Activated naive CD4-positive, alpha-beta T cell treated with anti-CD3 and anti-CD28 coated beads for 36 hours (primary cell): ENCODE data around the gene CHCHD5. TPM values are rescaled to one million over a fixed set of nuclear protein-coding genes. Genes with fewer than 3 reads are reported as not detected.
"Not testable (repeated sequence)": the region's sequence is repeated elsewhere in the genome, so short reads cannot be mapped to it uniquely, and the experiment has no call there.

Source experiments
- CTCF ChIA-PET: fragments of 350-600 bp; sonication (Branson Sonifier 250); formaldehyde crosslinking; loops from one replicate; lab custom pipeline; 2021; ENCODE audit warnings: antibody characterized with exemption; lab: Charles Lee
- DNase-seq: peaks from one replicate; pipeline ENCODE4 v3.0.0-alpha.2; 2020
- H3K27ac Mint-ChIP-seq: one replicate; pipeline ENCODE4 v1.8.0; 2021; ENCODE audit warnings: mild to moderate bottlenecking, mixed read lengths
- H3K27me3 Mint-ChIP-seq: one replicate; pipeline ENCODE4 v1.8.0; 2021; ENCODE audit warnings: low read depth, mixed read lengths
- H3K36me3 Mint-ChIP-seq: one replicate; pipeline ENCODE4 v1.8.0; 2021; ENCODE audit warnings: low read depth, mixed read lengths
- H3K4me1 Mint-ChIP-seq: one replicate; pipeline ENCODE4 v1.8.0; 2021; ENCODE audit warnings: low read depth, mixed read lengths
- H3K4me3 Mint-ChIP-seq: one replicate; pipeline ENCODE4 v1.8.0; 2021; ENCODE audit warnings: mild to moderate bottlenecking, moderate library complexity, mixed read lengths
- H3K9me3 Mint-ChIP-seq: one replicate; pipeline ENCODE4 v1.8.0; 2021; ENCODE audit warnings: mixed read lengths
- intact Hi-C: fragments of 100-400 bp; cut with micrococcal nuclease; formaldehyde crosslinking; loops from one replicate; pipeline ENCODE4 v1.15.1; 2023
- total RNA-seq, 2 experiments: library from RNA; stranded (reverse); gene quantifications; one replicate each; pipeline ENCODE4 v1.2.3, GENCODE V29; 2021

CHCHD5 gene
- total RNA-seq, 2 experiments from 2014 or later, result 40.3 to 43.5 TPM

- H3K27me3 Mint-ChIP-seq, H3K4me3 Mint-ChIP-seq, H3K9me3 Mint-ChIP-seq, H3K4me1 Mint-ChIP-seq, DNase-seq, CTCF ChIA-PET, H3K27ac Mint-ChIP-seq, intact Hi-C loops: not testable (repeated sequence)
- peaks cover 57% of the 10 kb centered on the region for H3K36me3 Mint-ChIP-seq
These were observed 17.9 kb upstream of the CHCHD5 start for GRCh38 chr2:112566508-112566907.

DNA sequence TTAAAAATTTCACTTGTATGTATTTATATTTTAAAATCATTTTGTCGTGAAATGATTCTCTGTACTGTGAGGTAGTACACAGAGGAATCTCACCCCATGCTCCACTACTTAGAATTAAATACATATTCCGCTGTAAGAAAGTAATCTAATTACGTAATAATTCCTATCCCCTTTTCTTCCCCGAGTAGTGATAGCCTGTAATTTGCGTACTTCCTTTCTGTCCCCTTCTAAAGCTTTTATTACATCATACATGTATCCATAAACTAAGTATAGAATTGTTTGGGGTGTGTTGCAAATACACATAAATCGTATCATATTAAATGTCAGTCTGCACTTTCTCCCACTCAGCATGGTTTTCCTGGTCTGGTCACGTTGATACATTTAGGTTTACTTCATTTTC, 12.4 kb upstream of the CHCHD5 start:
- Mint-ChIP-seq H3K27ac (no peak overlapping the region), H3K4me1 (no peaks in the 10 kb centered on the region), H3K36me3 (peaks cover 70% of the 10 kb centered on the region), H3K27me3 (no peaks in the 10 kb centered on the region), H3K4me3 (no peak overlapping the region), H3K9me3 (no peaks in the 10 kb centered on the region)
- no peak for DNase-seq
- intact Hi-C loops, result no loop called here
- CTCF ChIA-PET, result no interaction called here

- peaks cover 27% of the 10 kb centered on the region for H3K36me3 Mint-ChIP-seq
- no peak overlapping the region for H3K4me3 Mint-ChIP-seq
- no peaks in the 10 kb centered on the region for H3K27me3 Mint-ChIP-seq
- no peaks in the 10 kb centered on the region for H3K9me3 Mint-ChIP-seq
- intact Hi-C loops, result no loop called here
- H3K27ac Mint-ChIP-seq, result no peak overlapping the region
- no peak for DNase-seq
- H3K4me1 Mint-ChIP-seq, result peaks cover 4% of the 10 kb centered on the region
- CTCF ChIA-PET, result interaction anchor here (0.7 kb wide), 2 partner anchors 49 to 97 kb away, joined by 5 read pairs; no protein-coding TSS in a partner anchor
These were observed 6.7 kb upstream of the CHCHD5 start for GRCh38 chr2:112577756-112578155.

DNA sequence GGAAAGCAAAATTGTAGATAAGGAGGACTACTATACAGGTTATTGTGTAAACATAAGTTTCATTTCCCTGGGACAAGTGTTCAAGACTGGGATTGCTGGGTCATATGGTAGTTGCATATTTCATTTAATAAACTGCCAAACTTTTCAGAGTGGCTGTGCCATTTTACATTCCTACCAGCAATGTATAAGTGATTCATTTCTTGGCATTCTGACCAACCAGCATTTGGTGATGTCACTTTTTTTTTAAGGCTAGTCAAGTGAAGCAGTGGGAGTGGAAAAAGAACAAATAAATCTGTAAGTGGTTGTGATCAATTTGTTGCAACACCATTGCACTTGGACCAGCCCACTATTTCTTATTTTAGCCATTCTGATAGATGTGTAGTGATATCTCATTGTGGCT, 5.2 kb upstream of the CHCHD5 start:
- DNase-seq, result no peak
- intact Hi-C loops, result no loop called here
- Mint-ChIP-seq H3K27me3 (no peaks in the 10 kb centered on the region), H3K27ac (no peak overlapping the region), H3K9me3 (no peaks in the 10 kb centered on the region), H3K4me3 (no peak overlapping the region), H3K36me3 (peaks cover 19% of the 10 kb centered on the region), H3K4me1 (peaks cover 13% of the 10 kb centered on the region)
- CTCF ChIA-PET, result no interaction called here

DNA sequence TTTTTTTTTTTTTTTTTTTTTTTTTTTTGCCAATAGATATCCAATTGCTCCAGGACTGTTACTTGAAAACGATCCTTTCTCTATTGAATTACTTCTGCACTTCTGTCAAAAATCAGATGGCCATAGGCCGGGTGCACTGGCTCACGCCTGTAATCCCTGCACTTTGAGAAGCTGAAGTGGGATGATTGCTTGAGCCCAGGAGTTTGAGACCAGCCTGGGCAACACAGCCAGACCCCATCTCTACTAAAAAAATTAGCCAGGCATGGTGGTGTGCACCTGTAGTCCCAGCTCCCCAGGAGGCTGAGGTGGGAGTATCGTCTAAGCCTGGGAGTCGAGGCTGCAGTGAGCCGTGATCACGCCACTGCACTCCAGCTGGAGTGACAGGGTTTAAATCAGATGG, 4.3 kb upstream of the CHCHD5 start:
- Mint-ChIP-seq H3K27ac (no peak overlapping the region), H3K4me3 (no peak overlapping the region), H3K9me3 (no peaks in the 10 kb centered on the region), H3K36me3 (peaks cover 12% of the 10 kb centered on the region), H3K27me3 (no peaks in the 10 kb centered on the region), H3K4me1 (peaks cover 17% of the 10 kb centered on the region)
- CTCF ChIA-PET, result no interaction called here
- intact Hi-C loops, result no loop called here
- DNase-seq, result no peak

DNA sequence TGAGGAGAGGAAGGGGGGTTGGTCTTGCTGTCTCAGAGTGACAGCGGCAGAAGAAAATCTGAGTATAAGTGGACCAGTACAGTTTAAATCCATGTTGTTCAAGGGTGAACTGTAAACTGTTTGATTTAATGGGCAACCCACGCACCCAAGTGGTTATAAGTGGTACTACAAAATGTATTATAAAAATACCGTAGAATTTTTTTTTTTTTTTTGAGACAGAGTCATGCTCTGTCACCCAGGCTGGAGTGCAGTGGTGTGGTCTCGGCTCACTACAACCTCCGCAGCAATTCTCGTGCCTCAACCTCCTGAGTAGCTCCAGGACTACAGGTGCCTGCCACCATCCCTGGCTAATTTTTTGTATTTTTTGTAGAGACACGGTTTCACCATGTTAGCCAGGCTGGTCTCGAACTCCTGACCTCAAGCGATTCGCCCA, 2.1 kb upstream of the CHCHD5 start:
- CTCF ChIA-PET, result interaction anchor here (0.7 to 1.5 kb wide), 6 partner anchors 9 to 379 kb away, joined by 3 to 8 read pairs (median 4); no protein-coding TSS in a partner anchor
- Mint-ChIP-seq H3K27ac (no peak overlapping the region), H3K27me3 (no peaks in the 10 kb centered on the region), H3K4me1 (peaks cover 26% of the 10 kb centered on the region), H3K9me3 (no peaks in the 10 kb centered on the region), H3K4me3 (peak overlapping the region; percentile 7), H3K36me3 (peaks cover 3% of the 10 kb centered on the region)
- intact Hi-C loops, result loop anchor here (1.0 kb wide), 2 partner anchors 323 to 461 kb away; no protein-coding TSS in a partner anchor
- DNase-seq, result peak; percentile 38

DNA sequence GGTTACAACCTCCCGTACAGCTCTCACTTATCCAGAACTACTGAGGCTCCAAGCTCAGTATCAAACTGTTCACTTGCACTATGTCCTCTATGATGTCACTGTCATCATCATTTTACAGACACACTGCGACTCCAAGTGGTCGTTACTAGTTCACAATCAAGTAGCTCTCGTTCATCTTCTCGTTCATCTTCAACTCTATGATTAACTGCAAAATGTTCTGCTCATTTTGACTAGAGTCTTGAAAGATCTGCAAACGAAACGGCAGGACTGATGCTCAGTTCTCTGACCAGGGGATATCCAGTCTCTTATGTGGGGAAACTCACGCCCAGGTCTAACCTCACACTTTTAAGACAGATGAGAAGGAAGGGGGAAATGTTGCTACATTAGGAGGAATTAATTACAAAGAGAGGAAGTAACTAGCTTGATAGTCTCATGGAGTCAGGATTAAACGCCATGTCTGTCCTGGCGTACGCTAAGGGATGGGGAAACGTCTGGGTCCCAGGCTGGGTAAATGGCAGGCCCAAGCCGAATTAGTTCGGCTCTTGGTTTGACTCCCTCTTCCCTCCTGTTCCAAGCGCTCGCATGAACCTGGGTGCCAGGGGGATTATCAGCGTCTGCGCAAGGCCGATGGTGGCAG, 794 bp upstream of the CHCHD5 start:
- Mint-ChIP-seq H3K36me3 (peaks cover 8% of the 10 kb centered on the region), H3K27me3 (no peaks in the 10 kb centered on the region), H3K4me1 (peaks cover 26% of the 10 kb centered on the region), H3K27ac (peak overlapping the region; percentile 96), H3K9me3 (no peaks in the 10 kb centered on the region), H3K4me3 (peak overlapping the region; percentile 98)
- CTCF ChIA-PET, result interaction anchor here (0.6 to 2.5 kb wide), 8 partner anchors 16 to 327 kb away, joined by 3 to 23 read pairs (median 3); no protein-coding TSS in a partner anchor
- intact Hi-C loops, result loop anchor here (1.0 to 2.0 kb wide), 10 partner anchors 41 to 699 kb away; partner anchors contain the start of genes ANAPC1, POLR1B, SLC20A1 and TMEM87B
- DNase-seq, result peak; percentile 23

DNA sequence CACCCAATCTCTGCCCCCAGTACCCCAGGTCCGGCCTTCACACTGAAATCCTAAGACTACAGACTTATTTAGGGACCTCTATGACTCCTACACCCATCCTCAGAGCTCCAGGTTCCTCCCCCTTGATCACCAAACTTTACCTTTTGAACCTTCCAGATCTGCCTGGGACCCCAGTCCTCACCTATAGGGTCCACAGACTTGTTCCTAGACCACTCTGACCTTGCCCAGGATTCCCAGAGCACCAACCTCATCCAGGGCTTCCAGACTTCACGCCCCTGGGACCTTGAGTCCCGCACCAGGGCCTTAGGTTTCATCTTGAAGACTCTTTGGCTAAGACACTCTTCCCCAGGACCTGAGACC, 462 bp downstream of the CHCHD5 start:
- intact Hi-C loops, result loop anchor here (1.0 to 2.0 kb wide), 10 partner anchors 39 to 701 kb away; partner anchors contain the start of genes ANAPC1, POLR1B, SLC20A1 and TMEM87B
- no peaks in the 10 kb centered on the region for H3K27me3 Mint-ChIP-seq
- peaks cover 26% of the 10 kb centered on the region for H3K4me1 Mint-ChIP-seq
- DNase-seq, result no peak
- peak overlapping the region; percentile 98 for H3K4me3 Mint-ChIP-seq
- peak overlapping the region; percentile 96 for H3K27ac Mint-ChIP-seq
- peaks cover 11% of the 10 kb centered on the region for H3K36me3 Mint-ChIP-seq
- CTCF ChIA-PET, result interaction anchor here (0.7 to 2.9 kb wide), 7 partner anchors 15 to 521 kb away, joined by 3 to 23 read pairs (median 3); no protein-coding TSS in a partner anchor
- H3K9me3 Mint-ChIP-seq, result no peaks in the 10 kb centered on the region

GRCh38 chr2:112585400-112585799, 991 bp downstream of the CHCHD5 start:
- H3K27me3 Mint-ChIP-seq, result no peaks in the 10 kb centered on the region
- peaks cover 26% of the 10 kb centered on the region for H3K4me1 Mint-ChIP-seq
- H3K36me3 Mint-ChIP-seq, result peaks cover 11% of the 10 kb centered on the region
- intact Hi-C loops, result loop anchor here (2.0 kb wide), 1 partner anchor 531 kb away; the partner anchor contains the start of gene TMEM87B
- CTCF ChIA-PET, result interaction anchor here (0.7 to 2.9 kb wide), 4 partner anchors 14 to 141 kb away, joined by 3 to 23 read pairs (median 8); no protein-coding TSS in a partner anchor
- no peak for DNase-seq
- H3K27ac Mint-ChIP-seq, result peak overlapping the region; percentile 96
- no peaks in the 10 kb centered on the region for H3K9me3 Mint-ChIP-seq
- H3K4me3 Mint-ChIP-seq, result peak overlapping the region; percentile 98

DNA sequence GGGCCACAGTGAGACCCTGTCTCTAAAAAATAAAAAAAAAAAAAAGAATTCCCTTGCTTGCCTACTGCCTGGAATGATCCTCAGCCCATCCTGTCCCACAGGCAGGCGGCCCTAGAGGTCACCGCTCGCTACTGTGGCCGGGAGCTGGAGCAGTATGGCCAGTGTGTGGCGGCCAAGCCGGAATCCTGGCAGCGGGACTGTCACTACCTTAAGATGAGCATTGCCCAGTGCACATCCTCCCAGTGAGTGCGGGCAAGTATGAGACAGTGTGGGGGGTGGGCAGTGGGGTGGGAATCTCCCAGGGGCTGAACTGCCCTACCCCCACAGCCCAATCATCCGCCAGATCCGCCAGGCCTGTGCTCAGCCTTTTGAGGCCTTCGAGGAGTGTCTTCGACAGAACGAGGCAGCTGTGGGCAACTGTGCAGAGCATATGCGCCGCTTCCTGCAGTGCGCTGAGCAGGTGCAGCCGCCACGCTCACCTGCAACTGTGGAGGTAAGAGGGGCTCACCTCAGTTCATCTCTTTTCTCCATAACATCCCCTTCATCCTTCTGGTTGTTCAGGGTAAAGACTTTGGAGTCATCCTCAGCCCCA, 1.6 kb downstream of the CHCHD5 start:
- intact Hi-C loops, result loop anchor here (2.0 kb wide), 1 partner anchor 531 kb away; the partner anchor contains the start of gene TMEM87B
- H3K27me3 Mint-ChIP-seq, result no peaks in the 10 kb centered on the region
- H3K4me1 Mint-ChIP-seq, result peaks cover 26% of the 10 kb centered on the region
- CTCF ChIA-PET, result interaction anchor here (2.5 to 2.9 kb wide), 2 partner anchors 13 to 140 kb away, joined by 13 to 23 read pairs; no protein-coding TSS in a partner anchor
- H3K9me3 Mint-ChIP-seq, result no peaks in the 10 kb centered on the region
- H3K4me3 Mint-ChIP-seq, result peak overlapping the region; percentile 2
- DNase-seq, result no peak
- no peak overlapping the region for H3K27ac Mint-ChIP-seq
- peaks cover 11% of the 10 kb centered on the region for H3K36me3 Mint-ChIP-seq

GRCh38 chr2:112588611-112589045, 4.2 kb downstream of the CHCHD5 start:
- no peaks in the 10 kb centered on the region for H3K9me3 Mint-ChIP-seq
- H3K36me3 Mint-ChIP-seq, result peaks cover 11% of the 10 kb centered on the region
- no peak overlapping the region for H3K4me3 Mint-ChIP-seq
- no peaks in the 10 kb centered on the region for H3K27me3 Mint-ChIP-seq
- peaks cover 14% of the 10 kb centered on the region for H3K4me1 Mint-ChIP-seq
- intact Hi-C loops, result no loop called here
- DNase-seq, result no peak
- H3K27ac Mint-ChIP-seq, result no peak overlapping the region
- CTCF ChIA-PET, result no interaction called here

DNA sequence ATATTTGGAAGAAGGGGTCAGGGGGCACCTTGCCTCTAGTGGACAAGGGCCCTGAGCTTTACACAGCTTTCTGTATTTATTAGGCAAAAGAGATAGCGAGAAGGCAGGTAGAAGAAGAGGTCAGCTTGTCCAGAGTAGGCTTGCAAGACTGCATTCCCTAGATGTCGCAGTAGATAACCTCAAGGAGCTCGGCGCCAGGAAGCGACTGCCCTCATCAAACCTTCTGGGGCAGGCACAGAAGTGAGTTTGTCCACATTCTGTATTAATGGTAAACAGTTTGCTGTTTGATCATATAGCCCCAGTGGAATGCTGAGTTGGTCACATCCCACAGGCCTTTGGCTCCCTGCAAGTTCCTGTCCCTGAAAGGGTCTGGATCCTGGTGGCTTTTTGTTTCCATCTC, 7.0 kb downstream of the CHCHD5 start:
- DNase-seq, result no peak
- H3K36me3 Mint-ChIP-seq, result peaks cover 16% of the 10 kb centered on the region
- peaks cover 4% of the 10 kb centered on the region for H3K4me1 Mint-ChIP-seq
- CTCF ChIA-PET, result interaction anchor here (0.6 to 2.2 kb wide), 4 partner anchors 8 to 236 kb away, joined by 3 to 8 read pairs (median 3); no protein-coding TSS in a partner anchor
- H3K27ac Mint-ChIP-seq, result no peak overlapping the region
- H3K9me3 Mint-ChIP-seq, result no peaks in the 10 kb centered on the region
- H3K4me3 Mint-ChIP-seq, result no peak overlapping the region
- H3K27me3 Mint-ChIP-seq, result no peaks in the 10 kb centered on the region
- intact Hi-C loops, result no loop called here
